Skin epidermis (tissue), 12 donors: ENCODE data around the gene DENND11.
A peak's percentile ranks its signal among the peaks of the same experiment; 100 is the strongest.

Experiments used
- H3K27ac ChIP-seq, 21 experiments: fragments of 200-600 bp; sonication (generic) in 11 of 21; one replicate each; pipeline ENCODE4 v1.5.0; 2020; ENCODE audit warnings: mild to moderate bottlenecking in 3 of 21, inconsistent platforms in 2 of 21, moderate library complexity in 2 of 21
- H3K4me3 ChIP-seq, 7 experiments: fragments of 200-600 bp; sonication (generic) in 2 of 7; one replicate each; pipeline ENCODE4 v1.5.0; 2020; ENCODE audit warnings: inconsistent platforms in 2 of 7, mild to moderate bottlenecking in 2 of 7, moderate library complexity in 1 of 7

DENND11 gene

DNA sequence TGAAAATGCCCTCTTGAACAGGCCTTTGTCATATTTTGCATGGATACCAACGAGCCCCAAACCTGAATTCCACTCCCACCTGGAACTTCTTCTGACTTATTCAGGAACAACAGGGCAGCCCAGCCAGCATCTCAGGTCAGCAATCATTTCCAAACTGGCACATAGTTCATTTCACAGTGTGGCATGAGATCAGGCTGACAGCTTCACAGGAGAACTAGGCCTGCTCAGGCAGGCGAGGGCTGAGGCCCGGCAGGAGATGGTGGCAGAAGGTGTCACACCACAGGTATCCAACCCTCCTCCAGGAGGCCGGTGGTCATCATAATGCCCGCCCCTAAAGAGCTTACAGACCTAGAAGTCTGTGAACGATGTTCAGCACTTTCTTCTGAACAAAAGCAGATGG, 42.5 kb downstream of the DENND11 start:
- Histone ChIP-seq H3K4me3 (no peak overlapping the region), H3K27ac (peak overlapping the region in 2 of 21 experiments; percentile 12 to 26)

DNA sequence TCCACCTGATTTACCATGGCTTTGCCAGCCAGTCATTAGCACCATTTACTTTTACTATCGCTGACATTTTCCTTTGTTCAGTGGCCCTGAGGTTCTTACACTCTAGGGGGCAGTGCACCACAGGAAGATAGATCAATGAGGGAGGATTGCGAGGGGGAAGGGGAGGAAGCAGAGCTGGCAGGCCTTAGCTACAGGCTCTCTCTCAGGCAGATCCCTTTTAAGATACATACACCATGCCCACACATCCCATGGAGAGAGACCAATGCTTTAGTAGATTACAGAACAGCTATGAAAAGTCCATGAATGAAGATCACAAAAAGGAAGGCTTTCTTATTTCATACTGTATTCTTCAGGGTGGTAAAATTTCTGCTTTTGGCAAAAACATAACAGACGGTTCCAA, 47.4 kb downstream of the DENND11 start:
- H3K27ac ChIP-seq = peak overlapping the region in 1 of 21 experiments; percentile 25
- H3K4me3 ChIP-seq = no peak overlapping the region

DNA sequence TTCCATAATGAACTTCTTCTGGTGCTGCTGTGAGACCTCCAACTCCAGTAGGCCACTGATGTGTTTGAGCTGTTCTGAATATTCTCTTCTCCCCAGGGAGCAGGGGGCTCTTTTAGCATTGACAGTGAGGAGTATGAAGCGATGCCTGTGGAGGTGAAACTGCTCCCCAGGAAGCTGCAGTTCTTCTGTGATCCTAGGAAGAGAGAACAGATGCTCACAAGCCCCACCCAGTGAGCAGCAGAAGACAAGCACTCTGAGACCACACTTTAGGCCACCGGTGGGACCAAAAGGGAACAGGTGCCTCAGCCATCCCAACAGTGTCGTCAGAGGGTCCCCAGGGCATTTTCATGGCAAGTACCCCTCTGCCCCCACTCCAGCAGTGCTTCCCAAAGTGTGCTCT, 49.3 kb downstream of the DENND11 start:
- Histone ChIP-seq H3K4me3 (no peak overlapping the region), H3K27ac (no peak overlapping the region)
